Measurements from ENCODE around the gene FLVCR1.

Gene FLVCR1

GRCh38 chr1:212915245-212916091 is 57.4 kb downstream of the FLVCR1 start:
- DNase-seq (ENCODE audit: low spot score): peak; percentile 28

GRCh38 chr1:212916481-212917133 is 58.5 kb downstream of the FLVCR1 start:
- DNase-seq (ENCODE audit: low spot score): peak; percentile 48

- no peak for DNase-seq (ENCODE audit: low spot score)
Measured at GRCh38 chr1:212917134-212917485, 59.0 kb downstream of the FLVCR1 start.

- no peak for DNase-seq (ENCODE audit: low spot score)
Measured at GRCh38 chr1:212917858-212918257, 59.8 kb downstream of the FLVCR1 start.

- DNase-seq (ENCODE audit: low spot score): no peak
Measured at GRCh38 chr1:212918824-212919223, 60.7 kb downstream of the FLVCR1 start.

GRCh38 chr1:212920246-212920645 is 62.2 kb downstream of the FLVCR1 start:
- no peak for DNase-seq (ENCODE audit: low spot score)

- DNase-seq (ENCODE audit: low spot score): no peak
Measured at GRCh38 chr1:212920896-212921295, 62.8 kb downstream of the FLVCR1 start.

GRCh38 chr1:212922016-212922415 is 63.9 kb downstream of the FLVCR1 start:
- no peak for DNase-seq (ENCODE audit: low spot score)

DNA sequence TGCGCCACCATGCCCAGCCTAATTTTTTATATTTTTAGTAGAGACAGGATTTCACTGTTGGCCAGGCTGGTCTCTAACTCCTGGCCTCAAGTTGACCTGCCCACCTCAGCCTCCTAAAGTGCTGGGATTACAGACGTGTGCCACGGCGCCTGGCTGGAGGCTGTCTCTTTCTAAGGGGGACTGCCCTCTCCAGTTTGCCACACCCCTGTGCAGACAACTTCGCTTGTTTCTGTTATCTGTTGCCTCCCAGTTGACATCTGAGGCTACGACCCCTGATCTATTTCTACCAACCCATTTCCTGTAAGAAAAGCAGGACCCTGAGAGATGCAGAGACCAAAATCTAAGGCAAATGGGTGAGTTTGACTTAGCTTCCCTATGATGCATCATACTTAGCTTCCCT is 68.3 kb downstream of the FLVCR1 start:
- no peak for DNase-seq (ENCODE audit: low spot score)

DNA sequence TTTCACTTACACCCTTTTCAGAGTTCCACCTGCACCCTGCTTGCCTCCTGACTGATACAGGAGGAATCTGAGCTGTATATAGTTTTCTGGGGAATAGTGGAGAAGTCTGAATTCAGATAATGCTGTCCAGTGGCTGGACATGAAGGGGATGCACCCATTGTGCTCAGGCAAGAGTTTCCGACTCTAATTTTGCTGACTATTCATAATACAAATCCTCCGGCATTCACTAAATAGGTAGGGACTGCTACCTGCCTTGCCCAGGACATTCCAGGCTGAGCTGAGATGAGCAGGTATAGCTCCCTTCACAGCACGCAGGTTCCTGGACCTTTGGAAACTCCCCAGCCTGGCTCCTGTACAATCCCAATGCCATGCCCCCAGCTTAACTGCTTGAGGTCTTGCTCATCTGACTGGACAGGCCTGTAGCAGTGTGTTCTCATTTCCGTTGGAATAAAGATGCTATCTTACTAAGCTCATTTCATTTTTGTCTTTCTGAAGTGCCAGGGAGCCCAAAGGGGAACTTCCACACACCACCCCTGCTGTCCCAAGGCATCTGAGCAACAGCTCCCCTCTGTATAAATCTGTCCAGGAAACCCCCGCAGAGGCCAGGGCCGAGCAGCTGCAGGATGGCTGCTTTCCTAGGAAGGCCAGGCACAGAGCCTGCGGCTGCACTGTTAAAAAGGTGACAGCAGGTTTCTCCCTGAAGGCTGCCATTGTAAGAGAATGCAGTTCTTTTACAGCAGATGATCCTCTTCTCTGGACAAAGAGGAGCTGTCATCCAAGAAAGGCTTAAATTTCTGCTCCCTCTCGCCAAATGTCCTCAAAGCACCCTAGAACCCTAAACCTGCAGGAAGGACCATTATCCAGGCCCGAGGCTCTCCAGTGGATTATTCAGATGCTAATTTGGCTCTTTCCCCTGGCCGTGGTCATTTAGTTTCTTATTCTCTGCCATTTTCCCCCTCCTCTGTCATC is 70.5 kb downstream of the FLVCR1 start:
- DNase-seq (ENCODE audit: low spot score): no peak

DNA sequence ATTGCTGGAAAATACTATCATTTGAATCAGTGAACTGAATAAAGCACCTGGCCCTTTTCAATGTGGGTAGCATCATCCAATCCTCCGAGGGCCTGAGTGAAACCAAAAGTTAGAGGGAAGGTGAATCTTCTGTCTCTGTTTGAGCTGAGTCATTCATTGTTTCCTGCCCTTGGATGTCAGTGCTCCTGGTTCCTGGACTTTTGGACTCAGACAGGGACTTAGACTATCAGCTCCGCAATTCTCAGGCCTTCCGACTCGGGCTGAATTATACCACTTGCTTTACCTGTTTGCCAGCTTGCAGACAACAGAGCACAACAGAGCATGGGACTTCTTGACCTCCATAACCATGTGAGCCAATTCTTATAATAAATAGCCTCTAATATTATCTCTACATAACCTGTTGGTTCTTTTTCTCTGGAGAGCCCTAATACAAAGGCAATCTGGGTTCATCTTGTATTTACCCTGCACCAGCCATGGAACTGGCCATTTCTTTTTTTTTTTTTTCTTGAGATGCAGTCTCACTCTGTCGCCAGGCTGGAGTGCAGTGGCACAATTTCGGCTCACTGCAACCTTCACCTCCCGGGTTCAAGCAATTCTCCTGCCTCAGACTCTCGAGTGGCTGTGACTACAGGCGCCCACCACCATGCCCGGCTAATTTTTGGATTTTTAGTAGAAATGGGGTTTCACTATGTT is 73.1 kb downstream of the FLVCR1 start:
- DNase-seq (ENCODE audit: low spot score): no peak

DNA sequence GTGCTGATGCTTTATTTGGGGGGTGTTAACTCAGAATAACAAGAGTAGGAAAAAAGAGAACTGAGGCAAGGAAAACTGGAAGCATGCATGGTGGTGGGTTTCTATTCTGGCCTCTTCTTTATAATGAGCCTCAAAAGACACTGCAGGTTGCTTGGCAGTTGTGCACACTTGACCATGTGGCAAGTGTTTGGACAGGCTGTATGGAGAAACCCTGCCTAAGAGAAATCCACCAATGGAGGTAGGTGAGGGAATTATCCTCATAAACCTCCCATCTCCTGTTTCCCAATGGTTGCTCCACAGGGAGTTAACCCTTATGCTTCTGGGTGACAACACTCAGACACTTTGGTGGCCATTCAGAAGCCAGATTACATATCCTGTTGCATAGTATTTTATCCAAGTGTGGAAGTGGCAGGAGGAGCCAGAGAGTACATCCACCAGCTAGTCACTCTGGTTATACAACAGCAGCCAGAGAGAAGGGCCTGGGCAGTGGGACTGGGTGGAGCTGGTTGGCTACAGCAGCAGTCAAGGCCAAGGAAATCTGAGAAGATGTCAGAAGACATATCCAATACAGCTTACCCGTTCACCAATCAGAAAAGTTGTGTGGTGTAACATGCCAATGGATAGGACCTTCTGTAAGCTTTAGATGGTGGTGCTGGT is 75.9 kb downstream of the FLVCR1 start:
- DNase-seq (ENCODE audit: low spot score): no peak

DNA sequence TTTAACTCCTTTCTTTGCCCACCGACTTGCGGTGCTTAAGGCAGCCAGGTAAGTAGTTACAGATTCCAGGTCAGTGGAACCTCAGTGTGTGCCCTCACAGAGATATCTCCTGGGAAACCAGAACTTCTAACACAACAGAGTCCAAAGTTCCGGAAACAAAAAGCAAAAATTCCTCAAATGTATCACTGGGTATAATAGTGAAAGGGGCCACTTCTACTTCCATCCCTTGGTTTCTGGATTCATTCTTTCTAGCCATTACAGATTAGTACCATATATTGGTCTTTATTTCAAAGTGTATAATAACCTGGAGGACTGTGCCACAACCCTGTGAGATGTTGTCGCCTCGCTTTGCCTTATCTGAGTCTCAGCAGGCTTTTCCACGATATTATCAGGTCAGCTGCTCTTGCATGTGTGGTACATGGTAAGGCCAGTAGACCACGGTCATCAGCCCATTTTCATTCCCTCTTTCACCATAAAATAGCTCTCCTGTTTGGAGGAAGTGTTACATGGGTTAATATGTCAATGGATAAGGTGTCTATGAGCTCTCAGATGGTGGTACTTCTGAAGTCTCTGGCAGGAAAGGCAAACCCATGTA is 77.4 kb downstream of the FLVCR1 start:
- DNase-seq (ENCODE audit: low spot score): no peak

DNA sequence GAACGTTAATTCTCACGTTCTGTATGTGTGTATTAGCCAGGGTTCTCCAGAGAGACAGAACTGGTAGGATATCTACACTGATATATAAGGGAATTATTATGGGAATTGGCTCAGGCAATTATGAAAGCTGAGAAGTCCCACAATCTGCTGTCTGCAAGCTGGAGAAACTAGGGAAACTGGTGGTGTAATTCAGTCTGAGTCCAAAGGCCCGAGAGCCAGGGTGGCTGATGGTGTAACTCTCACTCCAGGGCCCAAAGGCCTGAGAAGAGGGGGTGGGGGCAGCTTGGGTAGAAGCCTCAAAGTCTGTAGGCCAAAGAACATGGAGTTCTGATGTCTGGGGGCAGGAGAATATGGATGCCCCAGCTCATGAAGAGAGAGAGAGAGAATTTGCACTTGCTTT is 79.0 kb downstream of the FLVCR1 start:
- no peak for DNase-seq (ENCODE audit: low spot score)

GRCh38 chr1:212938846-212939245 is 80.8 kb downstream of the FLVCR1 start:
- no peak for DNase-seq (ENCODE audit: low spot score)

GRCh38 chr1:212941452-212941851 is 83.4 kb downstream of the FLVCR1 start:
- DNase-seq (ENCODE audit: low spot score): no peak

GRCh38 chr1:212942679-212943392 is 84.8 kb downstream of the FLVCR1 start:
- DNase-seq (ENCODE audit: low spot score): no peak

DNA sequence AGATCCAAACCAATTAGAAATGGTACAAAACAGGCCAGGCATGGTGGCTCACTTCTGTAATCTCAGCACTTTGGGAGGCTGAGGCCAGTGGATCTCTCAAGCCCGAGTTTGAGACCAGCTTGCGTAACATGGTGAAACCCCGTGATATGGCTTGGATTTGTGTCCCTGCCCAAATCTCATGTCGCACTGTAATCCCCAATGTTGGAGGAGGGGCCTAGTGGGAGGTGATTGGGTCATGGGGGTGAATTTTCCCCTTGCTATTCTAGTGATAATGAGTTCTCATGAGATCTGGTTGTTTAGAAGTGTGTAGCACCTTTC is 85.3 kb downstream of the FLVCR1 start:
- DNase-seq (ENCODE audit: low spot score): no peak

DNA sequence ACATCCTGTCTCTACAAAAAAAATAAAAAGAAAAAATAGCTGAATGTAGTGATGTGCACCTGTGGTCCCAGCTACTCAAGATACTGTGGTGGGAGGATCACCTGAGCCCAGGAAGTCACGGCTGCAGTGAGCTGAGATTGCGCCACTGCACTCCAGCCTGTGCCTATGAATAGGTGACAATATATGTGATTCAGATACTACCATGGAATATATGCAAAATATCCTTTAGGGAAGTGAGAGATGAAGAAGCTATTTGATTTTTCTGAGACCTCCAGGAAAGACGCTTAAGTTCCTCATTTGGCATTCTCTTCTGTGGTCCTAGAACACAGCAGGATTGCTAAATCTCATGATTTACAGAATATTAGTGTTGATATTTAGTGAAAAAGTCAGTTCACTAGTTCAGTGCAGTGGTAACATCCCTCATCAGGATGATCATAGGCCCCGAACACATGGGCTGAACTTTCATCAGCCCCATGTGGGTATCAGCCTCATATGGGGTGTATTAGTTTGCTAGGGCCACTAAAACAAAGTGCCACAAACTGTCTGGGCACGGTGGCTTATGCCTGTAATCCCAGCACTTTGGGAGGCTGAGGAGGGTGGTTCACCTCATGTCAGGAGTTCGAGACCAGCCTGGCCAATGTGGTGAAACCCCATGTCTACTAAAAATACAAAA is 86.3 kb downstream of the FLVCR1 start:
- DNase-seq (ENCODE audit: low spot score): no peak

DNA sequence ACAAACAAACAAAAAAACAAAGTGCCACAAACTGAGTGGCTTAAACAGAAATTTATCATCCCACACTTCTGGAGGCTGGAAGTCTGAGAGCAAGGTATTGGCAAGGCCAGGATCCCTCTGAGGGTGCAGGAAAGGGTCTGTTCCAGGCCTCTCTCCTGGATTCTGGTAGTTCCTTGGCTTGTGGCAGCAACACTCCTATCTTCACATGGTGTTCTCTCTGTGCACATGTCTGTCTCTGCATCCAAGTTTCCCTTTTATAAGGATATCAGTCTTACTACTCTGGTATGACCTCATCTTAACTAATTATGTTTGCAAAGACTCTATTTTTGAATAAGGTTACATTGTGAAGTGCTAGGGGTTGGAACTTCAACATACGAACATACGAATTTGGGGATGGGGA is 87.0 kb downstream of the FLVCR1 start:
- no peak for DNase-seq (ENCODE audit: low spot score)
